ENCODE data around the gene ANKLE1. TPM values are rescaled to one million over a fixed set of nuclear protein-coding genes. Genes with fewer than 3 reads are reported as not detected.

The ANKLE1 gene
- total RNA-seq: 3.6 to 4.1 TPM (median 3.7 TPM) in 3 replicates

GRCh38 chr19:17281391-17282304 lies at the start of gene ANKLE1:
TSS of gene ANKLE1 (plus strand) at chr19:17281901. CDS start at chr19:17281921, 20 bp downstream.
- Mint-ChIP-seq H3K27ac (no peak within 1 kb of the TSS), H3K9me3 (no peaks in the 10 kb centered on the region), H3K4me3 (peak within 1 kb of the TSS; percentile 59), H3K27me3 (ENCODE audit: low read depth) (peaks cover 11% of the 10 kb centered on the region), H3K4me1 (peaks cover 2% of the 10 kb centered on the region), H3K36me3 (peaks cover 10% of the 10 kb centered on the region)
- peak in 1 of 2 experiments; percentile 52 for DNase-seq (ENCODE audit: low spot score in 2 of 2, unreplicated experiment in 2 of 2)
- no peak for TF ChIP-seq CTCF (IDR thresholded peaks at IDR 0.05; ENCODE audit: unreplicated experiment)

- H3K27me3 Mint-ChIP-seq (ENCODE audit: low read depth): no peaks in the 10 kb centered on the region
- no peak for DNase-seq (ENCODE audit: low spot score in 2 of 2, unreplicated experiment in 2 of 2)
- H3K9me3 Mint-ChIP-seq: no peaks in the 10 kb centered on the region
- TF ChIP-seq CTCF (IDR thresholded peaks at IDR 0.05; ENCODE audit: unreplicated experiment): no peak
- H3K4me1 Mint-ChIP-seq: peaks cover 7% of the 10 kb centered on the region
- H3K27ac Mint-ChIP-seq: no peak overlapping the region
- peaks cover 10% of the 10 kb centered on the region for H3K36me3 Mint-ChIP-seq
- no peak overlapping the region for H3K4me3 Mint-ChIP-seq
Measured at GRCh38 chr19:17232258-17232657, 49.4 kb upstream of the ANKLE1 start.

GRCh38 chr19:17234911-17235299 lies 46.8 kb upstream of the ANKLE1 start:
- peaks cover 14% of the 10 kb centered on the region for H3K36me3 Mint-ChIP-seq
- DNase-seq (ENCODE audit: low spot score in 2 of 2, unreplicated experiment in 2 of 2): no peak
- no peaks in the 10 kb centered on the region for H3K9me3 Mint-ChIP-seq
- H3K27ac Mint-ChIP-seq: no peak overlapping the region
- H3K4me1 Mint-ChIP-seq: peaks cover 11% of the 10 kb centered on the region
- no peaks in the 10 kb centered on the region for H3K27me3 Mint-ChIP-seq (ENCODE audit: low read depth)
- TF ChIP-seq CTCF (IDR thresholded peaks at IDR 0.05; ENCODE audit: unreplicated experiment): no peak
- peak overlapping the region; percentile 56 for H3K4me3 Mint-ChIP-seq

- H3K4me3 Mint-ChIP-seq: peak overlapping the region; percentile 56
- peaks cover 14% of the 10 kb centered on the region for H3K36me3 Mint-ChIP-seq
- no peaks in the 10 kb centered on the region for H3K27me3 Mint-ChIP-seq (ENCODE audit: low read depth)
- H3K9me3 Mint-ChIP-seq: no peaks in the 10 kb centered on the region
- no peak for TF ChIP-seq CTCF (IDR thresholded peaks at IDR 0.05; ENCODE audit: unreplicated experiment)
- DNase-seq (ENCODE audit: low spot score in 2 of 2, unreplicated experiment in 2 of 2): peak; percentile 68 to 80
- peaks cover 11% of the 10 kb centered on the region for H3K4me1 Mint-ChIP-seq
- no peak overlapping the region for H3K27ac Mint-ChIP-seq
Measured at GRCh38 chr19:17235300-17235970, 46.3 kb upstream of the ANKLE1 start.

GRCh38 chr19:17235971-17236777 lies 45.5 kb upstream of the ANKLE1 start:
- no peaks in the 10 kb centered on the region for H3K9me3 Mint-ChIP-seq
- no peaks in the 10 kb centered on the region for H3K27me3 Mint-ChIP-seq (ENCODE audit: low read depth)
- peaks cover 14% of the 10 kb centered on the region for H3K36me3 Mint-ChIP-seq
- no peak for DNase-seq (ENCODE audit: low spot score in 2 of 2, unreplicated experiment in 2 of 2)
- no peak for TF ChIP-seq CTCF (IDR thresholded peaks at IDR 0.05; ENCODE audit: unreplicated experiment)
- peaks cover 17% of the 10 kb centered on the region for H3K4me1 Mint-ChIP-seq
- peak overlapping the region; percentile 24 for H3K4me3 Mint-ChIP-seq
- no peak overlapping the region for H3K27ac Mint-ChIP-seq
